ENCODE results near the gene NCS1. TPM values are rescaled to one million over a fixed set of nuclear protein-coding genes. Genes with fewer than 3 reads are reported as not detected.

NCS1 gene
- total and polyA plus RNA-seq, 2 experiments from 2014 or later: 4.7 to 33.0 TPM

- Histone ChIP-seq H3K4me1 (ENCODE audit: insufficient read depth) (0 out of 2 replicates have a peak, but pooled peaks cover 6% of the 10 kb centered on the region), H3K9me3 (ENCODE audit: low read depth) (no peaks in the 10 kb centered on the region), H4K20me1 (ENCODE audit: insufficient read depth) (no peaks in the 10 kb centered on the region), H3K4me2 (ENCODE audit: unreplicated experiment) (peak overlapping the region; percentile 82), H3F3A (ENCODE audit: insufficient read depth) (no peaks in the 10 kb centered on the region), H3K9ac (peak overlapping the region; percentile 70), H3K79me2 (ENCODE audit: insufficient read depth) (peaks cover 38% of the 10 kb centered on the region), H3K36me3 (ENCODE audit: low read depth) (no peaks in the 10 kb centered on the region), H3K27me3 (replicated peaks; ENCODE audit: insufficient read depth) (no peaks in the 10 kb centered on the region), H3K27ac (no peak overlapping the region), H3K4me3 (peak overlapping the region; percentile 75), H3K9me2 (ENCODE audit: insufficient read depth) (no peaks in the 10 kb centered on the region), H2AFZ (peak overlapping the region; percentile 87)
- TF ChIP-seq EZH2 (IDR thresholded peaks at IDR 0.05; ENCODE audit: insufficient read depth, poor library complexity, severe bottlenecking): no peak
- TF ChIP-seq EZH2phosphoT487 (IDR thresholded peaks at IDR 0.05; ENCODE audit: insufficient read depth, low read depth): no peak
- WGBS, 2 experiments (ENCODE audit: low coverage in 1 of 2, low lambda C conversion rate in 2 of 2, missing lambda C conversion rate in 2 of 2): 40 to 44% methylated on average over 35 to 44 of the region's 45 CpGs
- in situ Hi-C loops (cut with MboI): no loop called here
- DNase-seq: no peak
Observed at GRCh38 chr9:130171226-130172148, 717 bp upstream of the NCS1 start.

- TF ChIP-seq EZH2 (IDR thresholded peaks at IDR 0.05; ENCODE audit: insufficient read depth, poor library complexity, severe bottlenecking) (no peak), EZH2phosphoT487 (IDR thresholded peaks at IDR 0.05; ENCODE audit: insufficient read depth, low read depth) (no peak)
Observed at GRCh38 chr9:130172858-130173665, 858 bp downstream of the NCS1 start.

GRCh38 chr9:130173666-130173983, 1.4 kb downstream of the NCS1 start:
- Histone ChIP-seq H3K36me3 (ENCODE audit: low read depth) (no peaks in the 10 kb centered on the region), H3K9ac (peak overlapping the region; percentile 85), H3K9me3 (ENCODE audit: low read depth) (no peaks in the 10 kb centered on the region), H3K4me1 (ENCODE audit: insufficient read depth) (0 out of 2 replicates have a peak, but pooled peaks cover 6% of the 10 kb centered on the region), H2AFZ (peak overlapping the region; percentile 38; the same call in 1 of the 2 replicates), H3K4me2 (ENCODE audit: unreplicated experiment) (peak overlapping the region; percentile 86), H3K27me3 (replicated peaks; ENCODE audit: insufficient read depth) (no peaks in the 10 kb centered on the region), H3K79me2 (ENCODE audit: insufficient read depth) (peaks cover 56% of the 10 kb centered on the region), H3K9me2 (ENCODE audit: insufficient read depth) (no peaks in the 10 kb centered on the region), H3F3A (ENCODE audit: insufficient read depth) (no peaks in the 10 kb centered on the region), H3K27ac (0 out of 2 replicates have a peak overlapping the region, but pooled peaks have one; percentile 4), H3K4me3 (peak overlapping the region; percentile 83), H4K20me1 (ENCODE audit: insufficient read depth) (no peaks in the 10 kb centered on the region)
- TF ChIP-seq EZH2phosphoT487 (IDR thresholded peaks at IDR 0.05; ENCODE audit: insufficient read depth, low read depth): no peak
- TF ChIP-seq EZH2 (IDR thresholded peaks at IDR 0.05; ENCODE audit: insufficient read depth, poor library complexity, severe bottlenecking): no peak
- in situ Hi-C loops (cut with MboI): no loop called here
- 26 to 39% methylated on average over 8 to 9 of the region's 9 CpGs for WGBS, 2 experiments (ENCODE audit: low coverage in 1 of 2, low lambda C conversion rate in 2 of 2, missing lambda C conversion rate in 2 of 2)
- peak; percentile 63 for DNase-seq

More at GRCh38 chr9:130172858-130173665, 858 bp downstream of the NCS1 start:
- Histone ChIP-seq H3K9ac (peak overlapping the region; percentile 85), H3K27ac (peak overlapping the region; percentile 4; the same call in 1 of the 2 replicates), H3K36me3 (ENCODE audit: low read depth) (no peaks in the 10 kb centered on the region), H2AFZ (peak overlapping the region; percentile 38), H3K9me3 (ENCODE audit: low read depth) (no peaks in the 10 kb centered on the region), H3K9me2 (ENCODE audit: insufficient read depth) (no peaks in the 10 kb centered on the region), H3K4me2 (ENCODE audit: unreplicated experiment) (peak overlapping the region; percentile 86), H3K4me1 (ENCODE audit: insufficient read depth) (0 out of 2 replicates have a peak, but pooled peaks cover 6% of the 10 kb centered on the region), H3K79me2 (ENCODE audit: insufficient read depth) (peaks cover 51% of the 10 kb centered on the region), H4K20me1 (ENCODE audit: insufficient read depth) (no peaks in the 10 kb centered on the region), H3K4me3 (peak overlapping the region; percentile 83), H3F3A (ENCODE audit: insufficient read depth) (no peaks in the 10 kb centered on the region), H3K27me3 (replicated peaks; ENCODE audit: insufficient read depth) (no peaks in the 10 kb centered on the region)
- in situ Hi-C loops (cut with MboI): no loop called here
- peak; percentile 68 for DNase-seq
- WGBS, 2 experiments (ENCODE audit: low coverage in 1 of 2, low lambda C conversion rate in 2 of 2, missing lambda C conversion rate in 2 of 2): 1 to 2% methylated on average over 24 to 42 of the region's 57 CpGs

- Histone ChIP-seq H3K36me3 (ENCODE audit: low read depth) (no peaks in the 10 kb centered on the region), H3K27ac (no peak overlapping the region), H3K9ac (peak overlapping the region; percentile 85), H2AFZ (no peak overlapping the region), H3K4me3 (peak overlapping the region; percentile 83), H3F3A (ENCODE audit: insufficient read depth) (peaks cover 2% of the 10 kb centered on the region; the same call in 1 of the 2 replicates), H3K4me2 (ENCODE audit: unreplicated experiment) (peak overlapping the region; percentile 86), H3K79me2 (ENCODE audit: insufficient read depth) (peaks cover 57% of the 10 kb centered on the region), H3K9me2 (ENCODE audit: insufficient read depth) (no peaks in the 10 kb centered on the region), H4K20me1 (ENCODE audit: insufficient read depth) (no peaks in the 10 kb centered on the region), H3K9me3 (ENCODE audit: low read depth) (no peaks in the 10 kb centered on the region), H3K27me3 (replicated peaks; ENCODE audit: insufficient read depth) (no peaks in the 10 kb centered on the region), H3K4me1 (ENCODE audit: insufficient read depth) (0 out of 2 replicates have a peak, but pooled peaks cover 6% of the 10 kb centered on the region)
- TF ChIP-seq EZH2 (IDR thresholded peaks at IDR 0.05; ENCODE audit: insufficient read depth, poor library complexity, severe bottlenecking) (no peak), EZH2phosphoT487 (IDR thresholded peaks at IDR 0.05; ENCODE audit: insufficient read depth, low read depth) (no peak)
- in situ Hi-C loops (cut with MboI): no loop called here
- 75 to 78% methylated on average over 9 of the region's 9 CpGs for WGBS, 2 experiments (ENCODE audit: low coverage in 1 of 2, low lambda C conversion rate in 2 of 2, missing lambda C conversion rate in 2 of 2)
- no peak for DNase-seq
Observed at GRCh38 chr9:130174025-130174424, 1.8 kb downstream of the NCS1 start.
